Measurements from ENCODE around the gene PTPN7.

- no peak for TF ChIP-seq POLR2A (IDR thresholded peaks at IDR 0.05)
- TF ChIP-seq CTCF (IDR thresholded peaks at IDR 0.05): no peak
Observed at GRCh38 chr1:202133989-202134388, 26.4 kb downstream of the PTPN7 start.
